HK-2 (cell line): Measurements from ENCODE around the gene ZNF556.

ENCODE experiments used
- DNase-seq: peaks from one replicate; pipeline ENCODE4 v3.0.0-alpha.2; 2018; ENCODE audit not compliant: unreplicated experiment

The ZNF556 gene

DNA sequence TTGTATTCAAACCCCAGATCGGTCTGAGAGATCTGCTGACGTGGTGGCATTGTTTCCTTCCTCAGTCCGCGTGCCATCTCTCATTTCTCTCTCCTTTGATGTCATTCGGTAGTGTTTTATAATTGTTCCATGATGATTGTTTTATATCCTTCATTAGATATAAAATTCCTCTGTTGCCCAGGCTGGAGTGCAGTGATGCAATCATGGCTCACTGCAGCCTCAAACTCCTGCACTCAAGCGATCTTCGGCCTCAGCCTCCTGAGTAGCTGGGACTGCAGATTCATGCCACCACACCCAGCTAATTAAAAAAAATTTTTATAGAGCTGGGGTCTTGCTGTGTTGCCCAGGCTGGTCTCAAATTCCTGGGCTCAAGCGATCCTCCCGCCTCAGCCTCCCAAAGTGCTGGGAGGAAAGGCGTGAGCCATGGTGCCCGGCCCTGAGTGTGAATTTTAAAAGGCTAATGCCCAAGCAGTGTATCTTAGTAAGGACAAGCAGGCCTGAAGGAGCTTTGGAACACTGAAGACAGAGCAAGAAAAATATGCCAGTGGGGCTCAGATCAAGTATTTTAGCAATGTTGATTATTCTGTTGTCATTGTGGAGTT, 38.9 kb downstream of the ZNF556 start:
- no peak for DNase-seq

DNA sequence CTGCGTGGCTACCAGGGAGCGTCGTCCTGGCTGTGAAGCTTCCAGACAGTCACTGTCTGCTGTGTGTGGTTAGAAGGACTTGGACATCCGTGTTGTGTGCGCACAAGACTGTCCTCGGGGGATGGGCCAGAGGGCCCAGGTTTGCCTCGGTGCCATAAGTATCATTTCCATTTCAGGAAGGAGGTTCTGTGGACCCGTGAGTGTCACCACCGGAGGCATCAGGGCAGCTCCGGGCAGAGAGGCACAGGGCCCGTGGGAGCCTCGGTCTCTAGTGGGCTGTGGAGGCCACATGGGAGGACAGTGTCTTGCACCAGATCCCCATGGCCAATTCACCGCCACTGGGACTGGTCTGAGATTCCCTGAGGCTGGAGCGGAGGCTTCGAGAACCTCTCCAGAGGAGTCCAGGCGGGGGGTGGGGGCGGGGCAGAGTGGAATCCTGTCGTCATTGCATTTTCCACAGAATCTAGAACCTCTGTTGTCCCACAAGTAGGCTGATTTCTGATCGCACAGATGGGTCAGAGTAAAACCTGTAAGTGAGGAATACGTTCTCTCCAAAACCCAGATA, 39.6 kb downstream of the ZNF556 start:
- no peak for DNase-seq

DNA sequence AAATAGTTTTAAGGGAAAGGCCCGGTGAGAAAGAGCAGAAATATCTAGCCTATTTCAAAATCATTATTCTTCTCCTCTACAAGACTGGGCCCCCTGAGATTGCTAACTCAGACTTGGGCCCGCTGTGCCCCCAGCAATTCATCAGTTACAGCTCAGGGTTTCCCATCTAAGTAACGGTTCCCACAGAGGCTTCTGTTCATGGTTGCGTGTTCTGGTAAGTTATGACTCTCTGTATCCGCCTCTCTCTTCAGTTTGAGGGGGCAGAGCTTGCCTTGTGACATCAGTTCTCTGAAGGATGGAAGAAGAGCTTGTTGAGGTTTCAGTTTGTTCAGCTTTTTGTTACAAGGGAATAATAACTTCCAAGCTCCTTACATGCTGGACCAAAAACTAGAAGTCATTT, 45.2 kb downstream of the ZNF556 start:
- DNase-seq: no peak

DNA sequence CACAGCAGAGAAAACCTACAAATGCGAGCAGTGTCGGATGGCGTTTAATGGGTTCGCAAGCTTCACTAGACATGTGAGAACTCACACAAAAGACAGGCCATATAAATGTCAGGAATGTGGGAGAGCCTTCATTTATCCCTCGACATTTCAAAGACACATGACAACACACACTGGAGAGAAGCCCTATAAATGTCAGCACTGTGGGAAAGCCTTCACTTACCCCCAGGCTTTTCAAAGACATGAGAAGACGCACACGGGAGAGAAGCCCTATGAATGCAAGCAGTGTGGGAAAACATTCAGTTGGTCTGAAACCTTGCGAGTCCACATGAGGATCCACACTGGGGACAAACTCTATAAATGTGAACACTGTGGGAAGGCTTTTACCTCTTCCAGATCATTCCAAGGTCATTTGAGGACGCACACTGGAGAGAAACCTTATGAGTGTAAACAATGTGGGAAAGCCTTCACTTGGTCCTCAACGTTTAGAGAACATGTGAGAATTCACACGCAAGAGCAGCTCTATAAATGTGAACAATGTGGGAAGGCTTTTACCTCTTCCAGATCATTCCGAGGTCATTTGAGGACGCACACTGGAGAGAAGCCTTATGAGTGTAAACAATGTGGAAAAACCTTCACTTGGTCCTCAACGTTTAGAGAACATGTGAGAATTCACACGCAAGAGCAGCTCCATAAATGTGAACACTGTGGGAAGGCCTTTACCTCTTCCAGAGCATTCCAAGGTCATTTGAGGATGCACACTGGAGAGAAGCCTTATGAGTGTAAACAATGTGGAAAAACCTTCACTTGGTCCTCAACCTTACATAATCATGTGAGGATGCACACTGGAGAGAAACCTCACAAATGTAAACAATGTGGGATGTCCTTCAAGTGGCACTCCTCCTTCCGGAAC, 50.4 kb downstream of the ZNF556 start:
- no peak for DNase-seq

DNA sequence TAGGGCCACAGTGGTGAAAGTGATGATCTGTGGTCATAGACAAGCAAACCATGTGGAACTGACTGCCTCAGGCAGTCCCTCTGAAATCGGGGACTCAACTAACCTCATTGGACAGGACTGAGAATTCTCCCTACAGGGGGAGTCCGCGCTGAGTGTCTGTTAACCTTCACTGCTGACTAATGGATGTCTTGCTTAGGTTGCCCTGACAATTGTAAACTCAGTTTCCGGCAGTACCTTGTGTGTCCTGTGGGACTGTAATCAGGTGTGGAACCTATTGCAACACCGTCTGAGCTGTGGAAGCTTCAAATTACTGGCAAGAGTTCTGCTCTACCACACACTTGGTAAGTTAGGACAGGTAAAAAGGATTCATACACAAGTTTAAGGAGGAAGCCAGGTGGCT, 55.9 kb downstream of the ZNF556 start:
- no peak for DNase-seq

DNA sequence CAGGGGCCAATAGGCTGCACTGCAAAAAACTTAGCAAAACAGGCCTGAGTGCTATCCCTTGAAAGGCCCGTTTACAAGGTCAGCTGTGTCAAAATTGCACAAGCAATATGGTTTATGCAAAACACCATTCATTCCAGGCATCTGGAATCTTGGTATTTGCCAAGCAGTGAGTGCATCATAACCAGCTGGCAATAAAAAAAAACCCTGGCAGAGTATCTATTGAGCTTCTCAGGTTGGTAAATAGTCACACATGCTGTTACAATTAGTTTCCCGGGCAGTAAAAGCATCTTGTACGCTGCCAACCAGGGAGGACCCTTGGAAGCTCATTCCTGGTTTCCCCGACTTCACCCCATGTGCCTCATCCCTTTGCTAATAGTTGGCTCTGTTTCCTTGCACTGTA, 56.4 kb downstream of the ZNF556 start:
- DNase-seq: no peak

DNA sequence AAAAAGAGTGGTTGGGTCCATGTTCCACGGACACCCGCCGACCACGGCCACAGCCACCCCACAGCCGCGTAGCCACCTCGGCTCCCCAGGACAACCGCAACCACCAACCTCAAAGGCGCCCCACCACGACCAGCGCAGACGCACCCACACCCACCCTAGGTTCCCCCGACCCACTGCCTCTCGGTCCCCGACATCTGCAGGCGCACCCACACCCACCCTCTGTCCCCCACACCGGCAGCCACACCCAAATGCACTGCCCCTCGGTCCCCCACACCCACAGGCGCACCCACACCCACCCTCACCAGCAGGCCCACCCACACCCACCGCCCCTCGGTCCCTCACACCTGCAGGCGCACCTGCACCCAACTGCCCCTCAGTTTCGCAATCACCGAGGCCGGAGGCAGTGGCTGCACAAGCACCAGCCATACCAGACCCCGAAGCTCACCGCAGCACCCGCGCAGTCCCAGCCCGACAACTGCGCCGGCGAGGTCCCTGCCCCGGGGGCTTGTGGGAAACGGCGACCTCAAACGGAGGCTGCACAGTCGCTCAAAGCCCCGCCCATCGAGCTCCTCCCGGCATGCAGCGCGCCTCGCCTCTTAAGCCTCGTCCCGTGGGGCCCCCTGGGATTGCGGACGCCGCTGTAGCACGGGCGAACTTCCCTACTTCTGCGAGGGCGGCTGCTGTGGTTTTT, 59.4 kb downstream of the ZNF556 start:
- no peak for DNase-seq

DNA sequence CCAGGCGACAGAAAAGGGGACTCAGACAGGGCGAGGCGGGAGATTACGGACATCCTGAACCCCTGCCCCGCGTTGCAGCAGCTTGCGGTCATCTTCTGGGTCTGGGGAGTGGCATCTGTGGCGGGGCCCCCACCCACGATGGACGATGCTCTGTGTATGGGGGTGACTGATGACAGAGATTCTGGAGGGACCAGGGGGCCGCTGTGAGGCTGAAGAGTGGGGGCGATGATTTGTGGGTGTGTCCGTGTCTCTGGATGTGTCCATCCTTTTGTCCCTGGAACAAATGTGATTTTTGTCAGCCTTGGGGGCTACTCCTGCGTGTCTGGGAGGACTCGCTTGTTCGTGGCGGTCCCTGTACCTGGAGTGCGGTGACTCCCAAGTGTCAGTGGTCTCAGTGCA, 59.9 kb downstream of the ZNF556 start:
- DNase-seq: no peak
